ENCODE measurements around the gene SH3TC1. TPM values are rescaled to one million over a fixed set of nuclear protein-coding genes. Genes with fewer than 3 reads are reported as not detected.
A peak's percentile ranks its signal among the peaks of the same experiment; 100 is the strongest.

Gene SH3TC1
- total and polyA plus RNA-seq, 4 experiments from 2014 or later, result 7.9 to 41.3 (median 25.7) TPM

DNA sequence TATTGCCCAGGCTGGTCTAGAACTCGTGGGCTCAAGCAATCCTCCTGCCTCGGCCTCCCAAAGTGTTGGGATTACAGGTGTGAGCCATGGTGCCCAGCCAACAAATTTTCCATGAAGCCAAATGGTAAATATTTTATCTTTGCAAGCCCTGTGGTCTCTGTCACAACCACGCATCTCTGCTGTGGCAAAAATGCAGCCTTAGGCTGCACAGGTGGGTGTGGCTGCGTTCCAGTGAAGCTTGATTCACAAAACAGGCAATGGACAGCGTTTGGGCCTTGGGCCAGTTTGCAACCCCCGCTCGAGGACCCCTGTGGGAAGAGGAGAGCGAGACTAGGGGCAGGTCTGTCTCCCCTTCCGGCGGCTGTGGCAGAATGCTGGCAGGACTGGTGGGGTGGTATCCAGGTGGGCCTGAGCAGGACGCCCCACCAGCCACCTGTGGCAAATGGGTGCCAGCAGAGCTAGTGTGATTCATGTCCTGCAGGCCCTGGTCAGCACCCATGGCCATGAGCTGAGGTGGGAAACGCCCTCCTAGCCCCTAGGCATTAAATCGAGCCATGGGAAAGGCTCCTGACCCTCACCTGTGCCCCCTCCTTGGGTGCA is 90.2 kb downstream of the SH3TC1 start:
- Mint-ChIP-seq H3K27me3 (peaks cover 0 to 2% of the 10 kb centered on the region in 2 donors), H3K9me3 (no peaks in the 10 kb centered on the region), H3K4me3 (no peak overlapping the region), H3K4me1 (no peaks in the 10 kb centered on the region), H3K36me3 (no peaks in the 10 kb centered on the region), H3K27ac (no peak overlapping the region)
- CTCF ChIA-PET (ENCODE audit: partially characterized antibody), result no interaction called here
- H3K27me3 ChIP-seq (ENCODE audit: insufficient read depth, low read length), result no peaks in the 10 kb centered on the region
- H3K36me3 ChIP-seq (ENCODE audit: insufficient read depth, low read length), result no peaks in the 10 kb centered on the region
- no peak for DNase-seq
- intact Hi-C loops (cut with micrococcal nuclease), result no loop called here
- no peaks in the 10 kb centered on the region for H3K4me1 ChIP-seq (ENCODE audit: insufficient read depth, low read length)
- H3K9me3 ChIP-seq (ENCODE audit: control insufficient read depth in 1 of 2, low read length in 2 of 2), result no peaks in the 10 kb centered on the region
- no peak overlapping the region for H3K4me3 ChIP-seq (ENCODE audit: low read length in 2 of 2)
- POLR2A ChIA-PET (ENCODE audit: partially characterized antibody), result no interaction called here
- H3K27ac ChIP-seq (ENCODE audit: low read depth, low read length), result no peak overlapping the region

DNA sequence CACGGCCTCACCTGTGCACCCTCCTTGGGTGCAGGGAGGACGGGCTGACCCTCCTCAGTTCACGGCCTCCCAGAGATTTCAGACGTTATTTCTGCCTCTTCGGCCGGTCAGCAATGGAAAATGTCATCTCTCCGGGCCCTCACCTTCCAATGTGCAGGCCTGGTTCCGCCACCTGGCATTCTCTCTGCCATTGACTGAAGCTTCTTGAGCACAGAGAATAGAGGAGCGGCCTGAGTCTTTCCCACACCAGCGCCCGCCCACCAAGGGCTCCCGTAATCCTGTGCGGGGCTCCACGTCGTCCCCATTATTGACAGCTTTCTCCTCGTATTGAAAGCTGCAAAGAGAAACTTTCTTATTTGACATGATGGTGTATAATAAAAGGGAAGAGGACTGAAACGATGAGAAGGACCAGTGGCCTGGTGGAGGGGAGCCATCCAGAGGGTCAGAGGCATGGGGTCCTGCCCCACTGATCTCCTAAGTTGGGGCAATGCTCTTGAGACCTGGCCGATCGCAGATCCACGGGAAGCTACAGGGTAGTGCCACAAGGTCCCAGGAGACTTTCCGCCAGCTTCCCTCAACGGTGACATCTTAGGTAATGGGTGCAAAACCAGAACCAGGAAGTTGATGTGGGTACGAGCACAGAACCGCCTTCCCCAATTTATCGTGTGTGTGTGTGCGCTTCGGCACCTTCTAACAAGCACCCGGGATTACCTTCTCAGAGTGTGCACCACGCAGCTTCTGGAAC is 91.0 kb downstream of the SH3TC1 start:
- H3K9me3 ChIP-seq (ENCODE audit: control insufficient read depth in 1 of 2, low read length in 2 of 2), result no peaks in the 10 kb centered on the region
- no peaks in the 10 kb centered on the region for H3K27me3 ChIP-seq (ENCODE audit: insufficient read depth, low read length)
- no peaks in the 10 kb centered on the region for H3K4me1 Mint-ChIP-seq
- peak overlapping the region in 1 of 7 donors; percentile 18 for H3K27ac Mint-ChIP-seq
- no peak for DNase-seq
- no peak overlapping the region for H3K4me3 ChIP-seq (ENCODE audit: low read length in 2 of 2)
- no peak overlapping the region for H3K4me3 Mint-ChIP-seq
- peaks cover 0 to 4% (median 0%) of the 10 kb centered on the region in 8 donors for H3K9me3 Mint-ChIP-seq
- intact Hi-C loops (cut with micrococcal nuclease), result no loop called here
- H3K27me3 Mint-ChIP-seq, result peaks cover 0 to 2% of the 10 kb centered on the region in 2 donors
- ChIA-PET POLR2A (ENCODE audit: partially characterized antibody) (no interaction called here), CTCF (ENCODE audit: partially characterized antibody) (no interaction called here)
- H3K27ac ChIP-seq (ENCODE audit: low read depth, low read length), result no peak overlapping the region
- H3K36me3 Mint-ChIP-seq, result no peaks in the 10 kb centered on the region
- no peaks in the 10 kb centered on the region for H3K4me1 ChIP-seq (ENCODE audit: insufficient read depth, low read length)
- H3K36me3 ChIP-seq (ENCODE audit: insufficient read depth, low read length), result no peaks in the 10 kb centered on the region

DNA sequence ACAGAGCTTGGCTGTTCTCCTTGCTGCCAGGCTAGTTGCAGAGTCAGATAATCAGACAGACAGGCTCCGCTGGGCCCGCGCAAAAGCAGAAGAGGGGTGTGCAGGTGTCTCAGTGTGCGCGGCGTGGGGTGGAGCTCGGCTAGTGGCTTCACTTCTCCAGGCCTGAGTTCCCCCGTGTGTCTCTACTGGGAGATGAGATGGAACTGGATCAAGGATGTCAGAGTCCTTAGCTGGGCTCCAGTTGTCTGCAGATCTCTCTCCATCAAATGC is 91.5 kb downstream of the SH3TC1 start:
- H3K4me3 ChIP-seq (ENCODE audit: low read length in 2 of 2), result no peak overlapping the region
- intact Hi-C loops (cut with micrococcal nuclease), result no loop called here
- DNase-seq, result no peak
- no peaks in the 10 kb centered on the region for H3K36me3 Mint-ChIP-seq
- H3K27me3 Mint-ChIP-seq, result peaks cover 0 to 2% of the 10 kb centered on the region in 2 donors
- no peak overlapping the region for H3K27ac ChIP-seq (ENCODE audit: low read depth, low read length)
- CTCF ChIA-PET (ENCODE audit: partially characterized antibody), result no interaction called here
- peaks cover 0 to 4% (median 0%) of the 10 kb centered on the region in 8 donors for H3K9me3 Mint-ChIP-seq
- no peaks in the 10 kb centered on the region for H3K36me3 ChIP-seq (ENCODE audit: insufficient read depth, low read length)
- no peaks in the 10 kb centered on the region for H3K4me1 ChIP-seq (ENCODE audit: insufficient read depth, low read length)
- no peak overlapping the region for H3K4me3 Mint-ChIP-seq
- peak overlapping the region in 2 of 7 donors; percentile 18 to 71 for H3K27ac Mint-ChIP-seq
- POLR2A ChIA-PET (ENCODE audit: partially characterized antibody), result no interaction called here
- no peaks in the 10 kb centered on the region for H3K4me1 Mint-ChIP-seq
- H3K9me3 ChIP-seq (ENCODE audit: control insufficient read depth in 1 of 2, low read length in 2 of 2), result no peaks in the 10 kb centered on the region
- H3K27me3 ChIP-seq (ENCODE audit: insufficient read depth, low read length), result no peaks in the 10 kb centered on the region

Other genes with a start within 250 kb of the SH3TC1 start
- 1 to 10 TPM; 6.2 to 7.9 TPM for gene ABLIM2, start 40.5 kb upstream of the SH3TC1 start, total RNA-seq
- 1 to 10 TPM in 1 of 2 donors, under 1 TPM in 1; 0.44 to 1.3 TPM for gene ABLIM2, start 40.5 kb upstream of the SH3TC1 start, polyA plus RNA-seq
- not detected for gene HTRA3, start 70.5 kb downstream of the SH3TC1 start, total RNA-seq
- gene HTRA3, start 70.5 kb downstream of the SH3TC1 start, polyA plus RNA-seq, result not detected
- gene ACOX3, start 241.4 kb downstream of the SH3TC1 start, total RNA-seq, result 10 to 100 TPM; 16.3 to 17.3 TPM
- 10 to 100 TPM; 13.3 to 16.5 TPM for gene ACOX3, start 241.4 kb downstream of the SH3TC1 start, polyA plus RNA-seq
- 10 to 100 TPM; 29.6 to 33.0 TPM for gene TRMT44, start 241.5 kb downstream of the SH3TC1 start, total RNA-seq
- gene TRMT44, start 241.5 kb downstream of the SH3TC1 start, polyA plus RNA-seq, result 10 to 100 TPM in 1 of 2 donors, 1 to 10 TPM in 1; 4.3 to 11.7 TPM